ENCODE data around the gene MT1B. TPM values are rescaled to one million over a fixed set of nuclear protein-coding genes. Genes with fewer than 3 reads are reported as not detected.

The MT1B gene
- total and polyA plus RNA-seq, 2 of the 13 experiments (the other 11 are each of a cell fraction or from before 2014, with no cell fraction given), result 0.89 TPM; not detected in 1

DNA sequence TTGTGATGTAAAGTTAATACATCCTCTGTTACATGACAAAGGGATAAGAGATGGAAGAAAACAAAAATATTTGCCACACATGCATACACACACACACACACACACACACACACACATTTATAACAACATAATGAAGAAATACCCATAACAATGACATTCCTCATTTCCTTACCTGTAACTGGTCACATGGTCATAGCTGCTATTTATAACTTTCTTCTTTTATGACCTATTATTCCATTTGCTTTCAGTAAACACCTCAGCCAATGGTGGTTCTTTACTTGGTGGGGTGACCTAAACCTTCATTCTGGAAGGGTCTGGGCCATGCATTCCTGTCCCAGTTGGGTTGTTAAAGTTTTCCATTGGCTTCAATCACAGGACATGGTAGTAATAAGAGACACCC is 38.0 kb upstream of the MT1B start:
- H3K79me2 ChIP-seq (ENCODE audit: insufficient read depth, low read length), result no peaks in the 10 kb centered on the region
- no peak overlapping the region for H3K4me3 ChIP-seq (replicated peaks in 1 of 3; ENCODE audit: insufficient read depth in 1 of 3, low read depth in 2 of 3, low read length in 3 of 3)
- H3K4me2 ChIP-seq (ENCODE audit: low read depth, low read length), result no peak overlapping the region
- H3K4me1 ChIP-seq (ENCODE audit: insufficient read depth, low read length), result peaks cover 35% of the 10 kb centered on the region
- POLR2A ChIA-PET, result interaction anchor here (1.5 kb wide), 1 partner anchor 12 kb away, joined by 6 read pairs; the partner anchor contains the start of gene MT1E
- H2AFZ ChIP-seq (ENCODE audit: low read length), result no peak overlapping the region
- no peaks in the 10 kb centered on the region for H3K36me3 ChIP-seq (replicated peaks in 1 of 2; ENCODE audit: control insufficient read depth in 1 of 2, insufficient read depth in 2 of 2, low read length in 2 of 2)
- BruUV-seq (replicated peaks), result no TSS peak
- no peaks in the 10 kb centered on the region for H3K9me3 ChIP-seq (ENCODE audit: low read length)
- H3K9ac ChIP-seq (ENCODE audit: insufficient read depth, low read depth, low read length), result no peak overlapping the region
- intact Hi-C loops (cut with micrococcal nuclease; ENCODE audit: unreplicated experiment) (no loop called here), in situ Hi-C loops (cut with HindIII; ENCODE audit: extremely low pct_ligation_motif_present, low pct_unique_long_range_greater_than_20kb) (no loop called here)
- H4K20me1 ChIP-seq (ENCODE audit: insufficient read depth, low read length), result no peaks in the 10 kb centered on the region
- H3K27ac ChIP-seq (ENCODE audit: extremely low read length, insufficient read depth, low read length), result no peak overlapping the region
- TF ChIP-seq ZNF446 (CRISPR knock-in tag; IDR thresholded peaks at IDR 0.05) (no peak), KAT8 (CRISPR knock-in tag; IDR thresholded peaks at IDR 0.05) (no peak), ZNF761 (CRISPR knock-in tag; conservative IDR thresholded peaks at IDR 0.05) (no peak), NCOA1 (CRISPR knock-in tag; IDR thresholded peaks at IDR 0.05) (no peak)
- CTCF ChIA-PET (ENCODE audit: low intra/inter-chr PET ratio, low total read pairs), result no interaction called here
- no peak for FAIRE-seq
- DNase-seq (ENCODE audit: low spot score), result no peak
- peaks cover 9 to 22% of the 10 kb centered on the region in 2 experiments; a peak in 3 of 5 replicates for H3K27me3 ChIP-seq (ENCODE audit: control insufficient read depth in 1 of 2, insufficient read depth in 2 of 2, low read length in 2 of 2)
- ATAC-seq, result no peak

DNA sequence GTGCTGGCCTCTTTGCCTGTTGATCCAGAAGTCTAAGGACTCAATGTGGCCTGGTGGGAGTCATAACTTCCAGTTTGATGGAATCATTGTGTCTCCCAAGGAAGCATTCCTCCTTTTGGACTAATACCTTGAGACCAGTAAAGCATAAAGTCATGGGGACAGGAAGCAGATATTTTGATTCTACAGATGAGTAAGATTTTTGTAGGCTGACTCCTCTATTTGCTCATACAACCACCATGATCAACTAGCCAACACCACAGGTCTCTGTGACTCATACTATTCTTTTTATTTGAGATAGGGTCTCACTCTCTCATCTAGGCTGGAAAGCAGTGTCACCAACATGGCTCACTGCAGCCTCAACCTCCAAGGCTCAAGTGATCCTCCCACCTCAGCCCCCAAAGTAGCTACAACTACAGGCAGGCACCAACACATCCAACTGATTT is 37.1 kb upstream of the MT1B start:
- TF ChIP-seq ZNF772 (CRISPR knock-in tag; IDR thresholded peaks at IDR 0.05) (no peak), FOSL2 (CRISPR knock-in tag; IDR thresholded peaks at IDR 0.05) (peak; percentile 28)
- TF ChIP-seq, protein P1, sequence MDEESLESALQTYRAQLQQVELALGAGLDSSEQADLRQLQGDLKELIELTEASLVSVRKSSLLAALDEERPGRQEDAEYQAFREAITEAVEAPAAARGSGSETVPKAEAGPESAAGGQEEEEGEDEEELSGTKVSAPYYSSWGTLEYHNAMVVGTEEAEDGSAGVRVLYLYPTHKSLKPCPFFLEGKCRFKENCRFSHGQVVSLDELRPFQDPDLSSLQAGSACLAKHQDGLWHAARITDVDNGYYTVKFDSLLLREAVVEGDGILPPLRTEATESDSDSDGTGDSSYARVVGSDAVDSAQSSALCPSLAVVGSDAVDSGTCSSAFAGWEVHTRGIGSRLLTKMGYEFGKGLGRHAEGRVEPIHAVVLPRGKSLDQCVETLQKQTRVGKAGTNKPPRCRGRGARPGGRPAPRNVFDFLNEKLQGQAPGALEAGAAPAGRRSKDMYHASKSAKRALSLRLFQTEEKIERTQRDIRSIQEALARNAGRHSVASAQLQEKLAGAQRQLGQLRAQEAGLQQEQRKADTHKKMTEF (CRISPR knock-in tag; IDR thresholded peaks at IDR 0.05), result no peak
- TF ChIP-seq, protein P2, sequence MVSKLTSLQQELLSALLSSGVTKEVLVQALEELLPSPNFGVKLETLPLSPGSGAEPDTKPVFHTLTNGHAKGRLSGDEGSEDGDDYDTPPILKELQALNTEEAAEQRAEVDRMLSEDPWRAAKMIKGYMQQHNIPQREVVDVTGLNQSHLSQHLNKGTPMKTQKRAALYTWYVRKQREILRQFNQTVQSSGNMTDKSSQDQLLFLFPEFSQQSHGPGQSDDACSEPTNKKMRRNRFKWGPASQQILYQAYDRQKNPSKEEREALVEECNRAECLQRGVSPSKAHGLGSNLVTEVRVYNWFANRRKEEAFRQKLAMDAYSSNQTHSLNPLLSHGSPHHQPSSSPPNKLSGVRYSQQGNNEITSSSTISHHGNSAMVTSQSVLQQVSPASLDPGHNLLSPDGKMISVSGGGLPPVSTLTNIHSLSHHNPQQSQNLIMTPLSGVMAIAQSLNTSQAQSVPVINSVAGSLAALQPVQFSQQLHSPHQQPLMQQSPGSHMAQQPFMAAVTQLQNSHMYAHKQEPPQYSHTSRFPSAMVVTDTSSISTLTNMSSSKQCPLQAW (CRISPR knock-in tag; IDR thresholded peaks at IDR 0.05), result no peak
- in situ Hi-C loops (cut with HindIII; ENCODE audit: extremely low pct_ligation_motif_present, low pct_unique_long_range_greater_than_20kb), result no loop called here
- BruUV-seq (replicated peaks), result no TSS peak
- ATAC-seq, result no peak
- Histone ChIP-seq H3K36me3 (replicated peaks in 1 of 2; ENCODE audit: control insufficient read depth in 1 of 2, insufficient read depth in 2 of 2, low read length in 2 of 2) (no peaks in the 10 kb centered on the region), H3K9ac (ENCODE audit: insufficient read depth, low read depth, low read length) (no peak overlapping the region), H3K9me3 (ENCODE audit: low read length) (no peaks in the 10 kb centered on the region), H3K27ac (ENCODE audit: extremely low read length, insufficient read depth, low read length) (no peak overlapping the region), H3K4me2 (ENCODE audit: low read depth, low read length) (no peak overlapping the region), H3K4me1 (ENCODE audit: insufficient read depth, low read length) (peaks cover 34% of the 10 kb centered on the region), H2AFZ (ENCODE audit: low read length) (no peak overlapping the region), H3K27me3 (ENCODE audit: control insufficient read depth in 1 of 2, insufficient read depth in 2 of 2, low read length in 2 of 2) (peaks cover 11 to 30% of the 10 kb centered on the region in 2 experiments; a peak in 4 of 5 replicates), H3K4me3 (replicated peaks in 1 of 3; ENCODE audit: insufficient read depth in 1 of 3, low read depth in 2 of 3, low read length in 3 of 3) (no peak overlapping the region), H3K79me2 (ENCODE audit: insufficient read depth, low read length) (no peaks in the 10 kb centered on the region), H4K20me1 (ENCODE audit: insufficient read depth, low read length) (no peaks in the 10 kb centered on the region)
- FAIRE-seq, result no peak
- DNase-seq (ENCODE audit: low spot score), result peak; percentile 39
- ChIA-PET CTCF (ENCODE audit: low intra/inter-chr PET ratio, low total read pairs) (no interaction called here), POLR2A (interaction anchor here (1.5 kb wide), 1 partner anchor 11 kb away, joined by 6 read pairs; the partner anchor contains the start of gene MT1E)
- intact Hi-C loops (cut with micrococcal nuclease; ENCODE audit: unreplicated experiment), result no loop called here
